Breast epithelium (tissue), 4 donors: ENCODE measurements around the gene HCFC1. TPM values are rescaled to one million over a fixed set of nuclear protein-coding genes. Genes with fewer than 3 reads are reported as not detected.

Experiments used
- DNase-seq, 2 donors: peaks; one replicate each; pipeline ENCODE4 v3.0.0-alpha.2; 2019; ENCODE audit warnings: low spot score in 2 of 2
- H3K27ac ChIP-seq, 2 donors: fragments of 200-600 bp; sonication (generic) in 1 of 2; one replicate each; pipeline ENCODE4 v1.5.1; 2016 to 2019; ENCODE audit warnings: mild to moderate bottlenecking in 1 of 2
- H3K27me3 ChIP-seq, 2 donors: fragments of 200-600 bp; sonication (generic) in 1 of 2; one replicate each; pipeline versions ENCODE4 v1.5.1 to v1.6.0; 2017 to 2019; ENCODE audit warnings: control low read depth in 1 of 2, mild to moderate bottlenecking in 1 of 2
- H3K36me3 ChIP-seq: fragments of 200-600 bp; one replicate; pipeline ENCODE4 v1.5.1; 2019
- H3K4me1 ChIP-seq, 2 donors: fragments of 200-600 bp; sonication (generic); one replicate each; pipeline ENCODE4 v1.5.1; 2016 to 2019; ENCODE audit warnings: control low read depth in 1 of 2
- H3K4me3 ChIP-seq, 3 donors: fragments of 200-600 bp; sonication (generic); 1 replicate in 2 of 3; 2 replicates in 1 of 3; pipeline ENCODE4 v1.5.1; 2016 to 2019; ENCODE audit warnings: mild to moderate bottlenecking in 3 of 3, moderate library complexity in 2 of 3
- H3K9me3 ChIP-seq, 2 donors: fragments of 200-600 bp; sonication (generic) in 1 of 2; one replicate each; pipeline ENCODE4 v1.5.1; 2016 to 2019; ENCODE audit warnings: control low read depth in 1 of 2
- POLR2A ChIP-seq: fragments of 450-650 bp; IDR thresholded peaks from one replicate; pipeline ENCODE4 v1.6.1; 2016; ENCODE audit warnings: antibody characterized with exemption, mild to moderate bottlenecking, moderate library complexity
- POLR2AphosphoS5 ChIP-seq, 3 donors: sonication (generic); formaldehyde crosslinking; IDR thresholded peaks; one replicate each; pipeline ENCODE4 v1.6.1; 2017; ENCODE audit warnings: antibody characterized with exemption in 3 of 3
- intact Hi-C: fragments of 100-400 bp; cut with DNase I; formaldehyde crosslinking; loops from one replicate; pipeline ENCODE4 v1.15.1; 2023; ENCODE audit warnings: low total_unique reads
- total RNA-seq, 3 donors: library from RNA; depleted of rRNA; stranded (reverse); fragments of >200 nt; gene quantifications; one replicate each; pipeline ENCODE4 v1.1.0, GENCODE V29; 2016
- TF ChIP-seq, protein P1 (sequence below), 3 donors: fragments of 450-650 bp; IDR thresholded peaks; one replicate each; pipeline ENCODE4 v1.5.1; 2016 to 2017; ENCODE audit warnings: antibody characterized with exemption in 3 of 3, mild to moderate bottlenecking in 3 of 3, moderate library complexity in 3 of 3

Gene HCFC1
- total RNA-seq, 3 donors from 2014 or later: 20.2 to 23.0 (median 22.6) TPM

- peak overlapping the region; percentile 26 to 100 for H3K27ac ChIP-seq
- no peaks in the 10 kb centered on the region for H3K36me3 ChIP-seq
- H3K4me1 ChIP-seq: peaks cover 0 to 6% of the 10 kb centered on the region in 2 donors
- H3K27me3 ChIP-seq: peaks cover 0 to 26% of the 10 kb centered on the region in 2 donors
- TF ChIP-seq POLR2A (no peak), POLR2AphosphoS5 (IDR thresholded peaks at IDR 0.05) (no peak)
- TF ChIP-seq, protein P1, sequence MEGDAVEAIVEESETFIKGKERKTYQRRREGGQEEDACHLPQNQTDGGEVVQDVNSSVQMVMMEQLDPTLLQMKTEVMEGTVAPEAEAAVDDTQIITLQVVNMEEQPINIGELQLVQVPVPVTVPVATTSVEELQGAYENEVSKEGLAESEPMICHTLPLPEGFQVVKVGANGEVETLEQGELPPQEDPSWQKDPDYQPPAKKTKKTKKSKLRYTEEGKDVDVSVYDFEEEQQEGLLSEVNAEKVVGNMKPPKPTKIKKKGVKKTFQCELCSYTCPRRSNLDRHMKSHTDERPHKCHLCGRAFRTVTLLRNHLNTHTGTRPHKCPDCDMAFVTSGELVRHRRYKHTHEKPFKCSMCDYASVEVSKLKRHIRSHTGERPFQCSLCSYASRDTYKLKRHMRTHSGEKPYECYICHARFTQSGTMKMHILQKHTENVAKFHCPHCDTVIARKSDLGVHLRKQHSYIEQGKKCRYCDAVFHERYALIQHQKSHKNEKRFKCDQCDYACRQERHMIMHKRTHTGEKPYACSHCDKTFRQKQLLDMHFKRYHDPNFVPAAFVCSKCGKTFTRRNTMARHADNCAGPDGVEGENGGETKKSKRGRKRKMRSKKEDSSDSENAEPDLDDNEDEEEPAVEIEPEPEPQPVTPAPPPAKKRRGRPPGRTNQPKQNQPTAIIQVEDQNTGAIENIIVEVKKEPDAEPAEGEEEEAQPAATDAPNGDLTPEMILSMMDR (IDR thresholded peaks at IDR 0.05): no peak
- H3K4me3 ChIP-seq: peak overlapping the region in 1 of 3 donors; percentile 91
- no peaks in the 10 kb centered on the region for H3K9me3 ChIP-seq
- intact Hi-C loops: no loop called here
- no peak for DNase-seq
Measured at GRCh38 chrX:153966841-153967535, 4.6 kb downstream of the HCFC1 start.

- Histone ChIP-seq H3K4me3 (peak overlapping the region in 1 of 3 donors; percentile 91), H3K4me1 (peaks cover 0 to 6% of the 10 kb centered on the region in 2 donors), H3K27ac (peak overlapping the region in 1 of 2 donors; percentile 100), H3K9me3 (no peaks in the 10 kb centered on the region), H3K27me3 (peaks cover 0 to 33% of the 10 kb centered on the region in 2 donors), H3K36me3 (no peaks in the 10 kb centered on the region)
- no peak for TF ChIP-seq POLR2AphosphoS5 (IDR thresholded peaks at IDR 0.05)
- TF ChIP-seq, protein P1 (IDR thresholded peaks at IDR 0.05): no peak
- no peak for TF ChIP-seq POLR2A
- intact Hi-C loops: no loop called here
- no peak for DNase-seq
Measured at GRCh38 chrX:153966283-153966688, 5.3 kb downstream of the HCFC1 start.

- Histone ChIP-seq H3K27me3 (peaks cover 0 to 34% of the 10 kb centered on the region in 2 donors), H3K27ac (no peak overlapping the region), H3K4me3 (no peak overlapping the region), H3K4me1 (peaks cover 0 to 6% of the 10 kb centered on the region in 2 donors), H3K36me3 (no peaks in the 10 kb centered on the region), H3K9me3 (no peaks in the 10 kb centered on the region)
- no peak for DNase-seq
- TF ChIP-seq, protein P1 (IDR thresholded peaks at IDR 0.05): no peak
- TF ChIP-seq POLR2AphosphoS5 (IDR thresholded peaks at IDR 0.05) (no peak), POLR2A (no peak)
- intact Hi-C loops: no loop called here
Measured at GRCh38 chrX:153965406-153965805, 6.2 kb downstream of the HCFC1 start.

- no peak for DNase-seq
- peaks cover 0 to 38% of the 10 kb centered on the region in 2 donors for H3K27me3 ChIP-seq
- H3K4me1 ChIP-seq: peaks cover 0 to 6% of the 10 kb centered on the region in 2 donors
- no peak overlapping the region for H3K27ac ChIP-seq
- TF ChIP-seq POLR2A (no peak), POLR2AphosphoS5 (IDR thresholded peaks at IDR 0.05) (no peak)
- TF ChIP-seq, protein P1 (IDR thresholded peaks at IDR 0.05): no peak
- H3K36me3 ChIP-seq: no peaks in the 10 kb centered on the region
- no peak overlapping the region for H3K4me3 ChIP-seq
- intact Hi-C loops: no loop called here
- no peaks in the 10 kb centered on the region for H3K9me3 ChIP-seq
Measured at GRCh38 chrX:153964105-153964504, 7.5 kb downstream of the HCFC1 start.

DNA sequence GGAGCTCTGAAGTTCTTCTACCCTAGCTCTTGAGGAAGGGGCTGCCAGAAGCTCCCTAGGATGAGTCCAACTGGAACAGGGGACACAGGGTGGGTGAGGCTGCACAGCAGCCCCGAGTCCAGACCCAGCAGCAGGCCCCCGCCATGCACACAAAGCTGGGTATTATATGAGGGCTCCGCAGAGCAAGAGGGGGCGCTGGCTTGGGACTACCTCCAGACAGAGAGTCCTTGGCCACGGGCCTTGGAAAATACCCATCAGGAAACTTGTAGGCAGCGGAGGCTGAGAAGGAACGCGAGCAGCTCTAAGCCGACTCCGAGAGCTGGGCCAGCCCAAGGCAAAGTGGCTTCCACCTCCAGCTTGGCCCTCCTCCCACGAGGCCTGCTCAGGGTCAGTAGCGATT is 8.1 kb downstream of the HCFC1 start:
- Histone ChIP-seq H3K36me3 (no peaks in the 10 kb centered on the region), H3K9me3 (no peaks in the 10 kb centered on the region), H3K27ac (no peak overlapping the region), H3K27me3 (peaks cover 0 to 36% of the 10 kb centered on the region in 2 donors), H3K4me1 (peaks cover 0 to 6% of the 10 kb centered on the region in 2 donors), H3K4me3 (no peak overlapping the region)
- intact Hi-C loops: no loop called here
- no peak for DNase-seq
- TF ChIP-seq POLR2A (no peak), POLR2AphosphoS5 (IDR thresholded peaks at IDR 0.05) (no peak)
- TF ChIP-seq, protein P1 (IDR thresholded peaks at IDR 0.05): no peak
